Frontal cortex (tissue), 4 donors: ENCODE data around the gene TRIM62. TPM values are rescaled to one million over a fixed set of nuclear protein-coding genes. Genes with fewer than 3 reads are reported as not detected.
"Not testable (repeated sequence)": the region's sequence is repeated elsewhere in the genome, so short reads cannot be mapped to it uniquely, and the experiment has no call there.

Experiments used
- DNase-seq, 2 donors: peaks; one replicate each; pipeline ENCODE4 v3.0.0; 2012; ENCODE audit warnings: low spot score in 2 of 2
- FAIRE-seq: peaks from 2 replicates; lab custom pipeline; 2012; peaks lifted over from hg19 to GRCh38; lab: Jason Lieb, UNC
- total RNA-seq: library from RNA; depleted of rRNA; stranded (reverse); fragments of >200 nt; gene quantifications from one replicate; pipeline ENCODE4 v1.2.3, GENCODE V29; 2014
- donor health status: control.
- donor health status: control.
- donor health status: control.

Gene TRIM62
- total RNA-seq, 1 donor from 2014 or later, result 3.3 TPM

- no peak for FAIRE-seq
These were observed 62.8 kb downstream of the TRIM62 start for GRCh38 chr1:33119050-33119449.

GRCh38 chr1:33118274-33118673, 63.6 kb downstream of the TRIM62 start:
- FAIRE-seq, result no peak
- no peak for DNase-seq

More at GRCh38 chr1:33119050-33119449, 62.8 kb downstream of the TRIM62 start:
- DNase-seq, result no peak

- FAIRE-seq, result no peak
- no peak for DNase-seq
These were observed 64.3 kb downstream of the TRIM62 start for GRCh38 chr1:33117440-33118085.

GRCh38 chr1:33111965-33112364, 69.9 kb downstream of the TRIM62 start:
- no peak for FAIRE-seq
- DNase-seq, result no peak

GRCh38 chr1:33110477-33110876, 71.4 kb downstream of the TRIM62 start:
- DNase-seq, result no peak
- FAIRE-seq, result no peak

GRCh38 chr1:33100119-33100415, 81.8 kb downstream of the TRIM62 start:
- not testable (repeated sequence) for FAIRE-seq

GRCh38 chr1:33099290-33100118, 82.3 kb downstream of the TRIM62 start:
- DNase-seq, result no peak
- FAIRE-seq, result no peak

More at GRCh38 chr1:33100119-33100415, 81.8 kb downstream of the TRIM62 start:
- DNase-seq, result not testable (repeated sequence)

- FAIRE-seq (no peak), DNase-seq (no peak)
These were observed 83.5 kb downstream of the TRIM62 start for GRCh38 chr1:33098371-33098770.

- no peak for DNase-seq
- no peak for FAIRE-seq
These were observed 84.1 kb downstream of the TRIM62 start for GRCh38 chr1:33097762-33098161.

- DNase-seq (no peak), FAIRE-seq (no peak)
These were observed 84.7 kb downstream of the TRIM62 start for GRCh38 chr1:33097137-33097611.

- DNase-seq, result no peak
- no peak for FAIRE-seq
These were observed 85.4 kb downstream of the TRIM62 start for GRCh38 chr1:33096363-33097005.

Other genes with a start within 250 kb of the TRIM62 start
- gene RNF19B, start 217.2 kb downstream of the TRIM62 start, total RNA-seq, result 37.1 TPM
- 23.2 TPM for gene AK2, start 145.2 kb downstream of the TRIM62 start, total RNA-seq
- 11.8 TPM for gene AZIN2, start 100.9 kb downstream of the TRIM62 start, total RNA-seq
- gene ZNF362, start 74.4 kb upstream of the TRIM62 start, total RNA-seq, result 13.9 TPM
- not detected for gene A3GALT2, start 139.1 kb upstream of the TRIM62 start, total RNA-seq
- gene PHC2, start 249.1 kb upstream of the TRIM62 start, total RNA-seq, result 35.5 TPM